ENCODE measurements around the gene FBXL3.
A peak's percentile ranks its signal among the peaks of the same experiment; 100 is the strongest.

FBXL3 gene

GRCh38 chr13:76980075-76980718 lies 46.8 kb downstream of the FBXL3 start:
- Histone ChIP-seq H3K4me3 (ENCODE audit: low read depth, low read length) (no peak overlapping the region; the same call in none of the 2 replicates), H3K27ac (ENCODE audit: extremely low read depth, low read depth, low read length) (no peak overlapping the region), H3K4me1 (ENCODE audit: control insufficient read depth, insufficient read depth, low read length) (peaks cover 4% of the 10 kb centered on the region; the same call in 1 of the 2 replicates), H3K36me3 (ENCODE audit: control insufficient read depth in 2 of 2, insufficient read depth in 1 of 2, low read length in 2 of 2) (no peaks in the 10 kb centered on the region), H3K9me3 (ENCODE audit: control insufficient read depth, insufficient read depth, low read depth, low read length) (no peaks in the 10 kb centered on the region)
- ChIA-PET POLR2A (interaction anchor here (0.9 kb wide), 1 partner anchor 12 kb away, joined by 3 read pairs; the partner anchor contains the start of gene CLN5), CTCF (interaction anchor here (0.6 to 2.5 kb wide), 34 partner anchors 9 to 1365 kb away, joined by 3 to 30 read pairs (median 4); partner anchors contain the start of gene CLN5)
- TF ChIP-seq ZNF350 (tag by site-specific recombination; IDR thresholded peaks at IDR 0.05): no peak
- no peak for TF ChIP-seq ELK4 (IDR thresholded peaks at IDR 0.05; ENCODE audit: borderline replicate concordance, low read depth, low read length)
- TF ChIP-seq ZNF639 (tag by site-specific recombination; IDR thresholded peaks at IDR 0.05): no peak
- peak; percentile 59; the same call in 1 of the 2 replicates for TF ChIP-seq ZNF660 (tag by site-specific recombination; IDR thresholded peaks at IDR 0.05)
- peak; percentile 37; the same call in 1 of the 2 replicates for TF ChIP-seq EGR2 (tag by site-specific recombination; IDR thresholded peaks at IDR 0.05; ENCODE audit: low read depth)
- TF ChIP-seq ZBTB8A (tag by site-specific recombination; IDR thresholded peaks at IDR 0.05): no peak
- TF ChIP-seq ZFP37 (tag by site-specific recombination; IDR thresholded peaks at IDR 0.05): 0 out of 2 replicates have a peak, but pooled peaks have one; percentile 52
- TF ChIP-seq ZNF501 (tag by site-specific recombination; IDR thresholded peaks at IDR 0.05): peak; percentile 64; the same call in 1 of the 2 replicates
- peak; percentile 87 for TF ChIP-seq CTCF (tag by site-specific recombination; IDR thresholded peaks at IDR 0.05)
- TF ChIP-seq ZBTB6 (tag by site-specific recombination; IDR thresholded peaks at IDR 0.05): no peak
- peak; percentile 50; the same call in 1 of the 2 replicates for TF ChIP-seq GLIS2 (tag by site-specific recombination; IDR thresholded peaks at IDR 0.05)
- no peak for TF ChIP-seq ZNF701 (tag by site-specific recombination; IDR thresholded peaks at IDR 0.05)
- no peak for TF ChIP-seq ZNF747 (tag by site-specific recombination; IDR thresholded peaks at IDR 0.05)
- no peak for TF ChIP-seq ZNF558 (tag by site-specific recombination; IDR thresholded peaks at IDR 0.05)
- TF ChIP-seq KLF1 (tag by site-specific recombination; IDR thresholded peaks at IDR 0.05): peak; percentile 27; the same call in 1 of the 2 replicates
- no peak for TF ChIP-seq ZNF146 (tag by site-specific recombination; IDR thresholded peaks at IDR 0.05)
- 0 out of 2 replicates have a peak, but pooled peaks have one; percentile 52 for TF ChIP-seq ZNF610 (tag by site-specific recombination; IDR thresholded peaks at IDR 0.05; ENCODE audit: borderline replicate concordance)
- TF ChIP-seq GLI4 (tag by site-specific recombination; IDR thresholded peaks at IDR 0.05): no peak
- TF ChIP-seq SP7 (tag by site-specific recombination; IDR thresholded peaks at IDR 0.05): no peak
- TF ChIP-seq ZBTB21 (tag by site-specific recombination; IDR thresholded peaks at IDR 0.05): no peak
- TF ChIP-seq ZFHX2 (tag by site-specific recombination; conservative IDR thresholded peaks at IDR 0.05): peak; percentile 50
- TF ChIP-seq ZNF112 (tag by site-specific recombination; IDR thresholded peaks at IDR 0.05): no peak
- no peak for TF ChIP-seq ZFP41 (tag by site-specific recombination; IDR thresholded peaks at IDR 0.05; ENCODE audit: borderline replicate concordance)
- no peak for TF ChIP-seq OSR2 (tag by site-specific recombination; IDR thresholded peaks at IDR 0.05)
- peak; percentile 65 for TF ChIP-seq PATZ1 (tag by site-specific recombination; IDR thresholded peaks at IDR 0.05)
- no peak for TF ChIP-seq ZBTB1 (tag by site-specific recombination; IDR thresholded peaks at IDR 0.05)
- TF ChIP-seq ZBTB7A (tag by site-specific recombination; IDR thresholded peaks at IDR 0.05; ENCODE audit: low read depth): no peak
- no peak for TF ChIP-seq ZNF555 (tag by site-specific recombination; conservative IDR thresholded peaks at IDR 0.05)
- no peak for TF ChIP-seq ZNF398 (tag by site-specific recombination; IDR thresholded peaks at IDR 0.05)

Data from HEK293 (cell line).